ENCODE measurements around the gene PITPNM3.
A peak's percentile ranks its signal among the peaks of the same experiment; 100 is the strongest.

PITPNM3 gene

GRCh38 chr17:6478486-6478885 lies 77.9 kb downstream of the PITPNM3 start:
- H3K36me3 Mint-ChIP-seq: no peaks in the 10 kb centered on the region
- no peak overlapping the region for H3K4me3 Mint-ChIP-seq
- no peak overlapping the region for H3K27ac Mint-ChIP-seq
- ATAC-seq: peak; percentile 15
- H3K9me3 Mint-ChIP-seq: no peaks in the 10 kb centered on the region
- H3K27me3 Mint-ChIP-seq: peaks cover 18% of the 10 kb centered on the region
- no peaks in the 10 kb centered on the region for H3K4me1 Mint-ChIP-seq

GRCh38 chr17:6477831-6478383 lies 78.4 kb downstream of the PITPNM3 start:
- Mint-ChIP-seq H3K27ac (no peak overlapping the region), H3K36me3 (no peaks in the 10 kb centered on the region), H3K4me1 (peaks cover 4% of the 10 kb centered on the region), H3K27me3 (peaks cover 12% of the 10 kb centered on the region), H3K4me3 (no peak overlapping the region), H3K9me3 (no peaks in the 10 kb centered on the region)
- no peak for ATAC-seq

DNA sequence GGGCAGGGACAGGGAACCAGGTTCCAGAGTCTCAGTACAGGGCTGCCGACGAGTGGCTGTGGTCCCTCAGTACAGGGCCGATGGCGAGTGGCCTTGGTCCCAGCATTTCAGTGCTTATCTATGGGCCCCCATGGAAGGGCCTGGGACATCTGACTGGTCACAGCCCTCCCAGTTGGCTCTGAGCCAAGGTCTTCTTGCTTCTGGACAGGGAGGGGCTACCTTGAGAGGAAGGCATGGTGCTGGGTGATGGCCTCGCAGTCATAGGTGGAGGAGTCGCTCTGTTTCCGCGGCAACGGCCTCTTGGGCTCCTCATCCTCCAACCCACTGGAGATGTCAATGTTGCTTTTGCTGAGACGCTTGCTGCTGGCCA lies 79.6 kb downstream of the PITPNM3 start:
- Mint-ChIP-seq H3K4me1 (peaks cover 6% of the 10 kb centered on the region), H3K27ac (no peak overlapping the region), H3K9me3 (no peaks in the 10 kb centered on the region), H3K27me3 (peaks cover 12% of the 10 kb centered on the region), H3K4me3 (no peak overlapping the region), H3K36me3 (no peaks in the 10 kb centered on the region)
- no peak for ATAC-seq

DNA sequence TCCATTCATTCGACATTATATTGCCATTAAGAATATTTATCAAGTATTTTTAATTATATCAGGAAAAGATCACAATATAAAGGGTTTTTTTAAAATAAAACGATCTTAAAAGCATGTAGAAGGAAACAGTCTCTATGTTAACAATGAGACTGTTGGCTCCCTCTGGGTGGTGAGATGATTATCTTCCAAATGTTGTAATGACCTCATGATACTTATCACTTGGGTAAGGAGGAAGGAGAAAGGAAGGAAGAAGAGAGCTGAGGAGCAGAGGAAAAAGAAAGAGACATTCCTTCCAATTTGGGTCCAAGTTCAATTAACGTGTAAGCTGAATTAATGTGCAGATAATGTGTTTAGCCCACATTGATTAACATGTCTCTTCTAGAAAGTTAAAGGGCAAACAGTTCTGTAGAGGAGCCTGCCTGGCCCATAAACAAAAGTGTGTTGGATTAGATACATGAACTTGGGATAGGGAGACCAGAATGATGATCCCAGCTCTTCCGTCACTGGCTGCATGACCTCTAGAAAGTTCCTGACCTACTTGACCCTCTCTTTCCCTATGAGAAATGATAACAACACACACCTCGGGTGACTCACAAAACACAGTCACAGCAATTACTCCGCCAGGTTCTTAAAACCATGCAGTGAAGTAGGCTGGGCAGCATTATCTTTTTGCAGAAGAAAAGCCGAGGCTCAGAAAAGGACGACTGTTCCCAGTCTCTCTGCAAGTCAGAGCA lies 80.1 kb downstream of the PITPNM3 start:
- Mint-ChIP-seq H3K4me3 (no peak overlapping the region), H3K9me3 (no peaks in the 10 kb centered on the region), H3K27ac (no peak overlapping the region), H3K27me3 (peaks cover 8% of the 10 kb centered on the region), H3K36me3 (no peaks in the 10 kb centered on the region), H3K4me1 (peaks cover 6% of the 10 kb centered on the region)
- ATAC-seq: no peak

GRCh38 chr17:6475411-6475810 lies 80.9 kb downstream of the PITPNM3 start:
- no peak overlapping the region for H3K27ac Mint-ChIP-seq
- H3K9me3 Mint-ChIP-seq: no peaks in the 10 kb centered on the region
- H3K4me3 Mint-ChIP-seq: no peak overlapping the region
- H3K27me3 Mint-ChIP-seq: no peaks in the 10 kb centered on the region
- H3K4me1 Mint-ChIP-seq: peaks cover 6% of the 10 kb centered on the region
- H3K36me3 Mint-ChIP-seq: no peaks in the 10 kb centered on the region
- no peak for ATAC-seq

GRCh38 chr17:6474906-6475305 lies 81.4 kb downstream of the PITPNM3 start:
- Mint-ChIP-seq H3K36me3 (no peaks in the 10 kb centered on the region), H3K4me1 (peaks cover 6% of the 10 kb centered on the region), H3K4me3 (no peak overlapping the region), H3K27me3 (no peaks in the 10 kb centered on the region), H3K9me3 (no peaks in the 10 kb centered on the region), H3K27ac (no peak overlapping the region)
- no peak for ATAC-seq

GRCh38 chr17:6474376-6474775 lies 82.0 kb downstream of the PITPNM3 start:
- Mint-ChIP-seq H3K9me3 (no peaks in the 10 kb centered on the region), H3K27me3 (peaks cover 5% of the 10 kb centered on the region), H3K36me3 (no peaks in the 10 kb centered on the region), H3K4me1 (peaks cover 6% of the 10 kb centered on the region), H3K4me3 (no peak overlapping the region), H3K27ac (no peak overlapping the region)
- no peak for ATAC-seq

- no peak for ATAC-seq
- Mint-ChIP-seq H3K36me3 (no peaks in the 10 kb centered on the region), H3K4me1 (peaks cover 6% of the 10 kb centered on the region), H3K27me3 (peaks cover 16% of the 10 kb centered on the region), H3K4me3 (no peak overlapping the region), H3K27ac (no peak overlapping the region), H3K9me3 (no peaks in the 10 kb centered on the region)
Observed at GRCh38 chr17:6473128-6473767, 83.1 kb downstream of the PITPNM3 start.

DNA sequence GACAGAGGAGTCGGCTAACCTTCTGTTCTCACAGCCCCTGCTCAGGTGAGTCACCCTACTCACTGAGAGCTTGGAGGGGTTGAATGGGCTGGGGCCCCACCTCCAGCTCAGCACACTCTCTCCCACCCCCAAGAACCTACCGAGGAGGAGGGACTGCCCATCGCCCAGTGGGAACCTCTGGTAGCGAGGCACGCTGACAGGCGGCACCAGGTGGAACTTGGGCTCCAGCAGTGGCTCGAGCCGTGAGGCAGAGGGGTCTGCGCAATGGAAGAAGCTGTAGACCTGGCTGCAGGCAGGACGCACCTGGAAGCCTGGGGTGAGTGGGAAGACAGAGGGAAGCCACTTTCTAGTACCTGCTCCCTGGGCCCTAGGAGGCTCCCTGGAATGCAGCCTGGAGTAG lies 83.8 kb downstream of the PITPNM3 start:
- Mint-ChIP-seq H3K27me3 (peaks cover 16% of the 10 kb centered on the region), H3K4me1 (peaks cover 6% of the 10 kb centered on the region), H3K36me3 (no peaks in the 10 kb centered on the region), H3K4me3 (no peak overlapping the region), H3K27ac (no peak overlapping the region), H3K9me3 (peaks cover 2% of the 10 kb centered on the region)
- ATAC-seq: no peak

GRCh38 chr17:6471531-6472465 lies 84.6 kb downstream of the PITPNM3 start:
- Mint-ChIP-seq H3K27ac (no peak overlapping the region), H3K36me3 (no peaks in the 10 kb centered on the region), H3K9me3 (peaks cover 2% of the 10 kb centered on the region), H3K4me3 (no peak overlapping the region), H3K4me1 (peaks cover 6% of the 10 kb centered on the region), H3K27me3 (peaks cover 16% of the 10 kb centered on the region)
- no peak for ATAC-seq

DNA sequence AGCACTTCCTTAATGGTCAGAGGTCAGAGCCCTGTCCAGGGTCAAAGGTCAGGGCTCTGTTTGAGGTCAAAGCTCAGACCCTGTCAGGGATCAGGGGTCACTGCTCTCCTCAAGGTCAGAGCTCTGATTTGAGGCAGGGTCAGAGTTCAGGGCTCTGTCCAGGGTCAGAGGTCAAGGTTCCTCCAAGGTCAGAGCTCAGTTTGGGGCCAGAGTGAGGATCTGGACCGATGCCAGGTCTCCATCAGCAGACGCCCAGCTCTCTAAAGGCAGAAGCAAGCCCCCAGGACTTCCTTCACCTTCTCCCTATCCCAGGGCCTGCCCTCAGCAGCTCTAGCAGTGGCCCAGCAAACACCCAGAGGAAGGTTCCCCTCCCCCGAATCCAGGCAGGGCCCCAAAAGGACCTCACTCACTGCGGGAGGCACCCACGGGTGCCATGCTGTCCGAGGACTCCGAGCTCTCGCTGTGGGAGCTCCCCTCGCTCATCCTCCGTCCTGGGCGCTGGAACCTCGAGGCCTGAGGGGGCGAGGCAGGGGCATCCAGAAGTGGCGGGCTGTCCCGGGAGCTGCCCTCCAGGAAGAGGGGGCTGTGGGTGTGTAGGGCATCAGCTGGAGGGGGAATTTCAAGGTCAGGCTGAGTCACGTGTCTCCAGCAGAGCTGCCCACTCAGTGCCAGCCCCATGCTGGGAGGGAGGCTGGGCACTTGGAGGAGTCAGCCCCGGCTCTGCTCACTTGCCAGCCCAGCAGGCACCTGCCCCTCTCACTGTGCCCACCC lies 85.4 kb downstream of the PITPNM3 start:
- peaks cover 6% of the 10 kb centered on the region for H3K4me1 Mint-ChIP-seq
- peaks cover 2% of the 10 kb centered on the region for H3K9me3 Mint-ChIP-seq
- H3K4me3 Mint-ChIP-seq: no peak overlapping the region
- no peaks in the 10 kb centered on the region for H3K36me3 Mint-ChIP-seq
- peaks cover 21% of the 10 kb centered on the region for H3K27me3 Mint-ChIP-seq
- no peak overlapping the region for H3K27ac Mint-ChIP-seq
- no peak for ATAC-seq

DNA sequence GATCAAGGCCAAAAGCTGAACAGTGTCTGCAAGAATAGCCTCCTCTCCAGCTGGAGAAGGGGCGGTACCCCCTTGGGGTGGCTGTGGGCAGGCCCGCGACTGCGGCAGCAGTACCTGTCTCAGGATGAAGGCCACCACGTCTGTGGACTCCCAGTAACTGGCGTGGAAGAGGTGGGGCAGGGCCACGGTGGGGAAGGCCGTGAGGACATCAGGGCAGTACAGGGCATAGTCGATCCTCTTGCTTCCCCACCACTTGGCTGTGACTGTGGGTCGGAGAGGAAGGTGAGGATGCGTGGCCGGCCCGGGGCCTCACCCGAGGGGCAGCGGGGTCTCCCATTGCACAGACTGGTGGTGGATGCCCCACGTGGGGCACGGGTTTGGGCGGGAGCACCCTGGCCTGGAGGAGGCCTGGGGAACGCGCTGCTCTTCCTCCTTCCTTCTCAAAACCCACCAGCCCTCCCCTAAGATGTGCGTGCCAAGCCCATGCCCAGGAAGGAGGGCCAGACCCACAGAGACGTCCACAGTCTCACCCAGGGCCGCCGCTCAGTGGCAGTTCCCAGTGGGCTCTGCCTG lies 86.1 kb downstream of the PITPNM3 start:
- peaks cover 2% of the 10 kb centered on the region for H3K9me3 Mint-ChIP-seq
- no peak overlapping the region for H3K4me3 Mint-ChIP-seq
- peaks cover 6% of the 10 kb centered on the region for H3K4me1 Mint-ChIP-seq
- no peaks in the 10 kb centered on the region for H3K36me3 Mint-ChIP-seq
- ATAC-seq: no peak
- H3K27me3 Mint-ChIP-seq: peaks cover 28% of the 10 kb centered on the region
- H3K27ac Mint-ChIP-seq: no peak overlapping the region

GRCh38 chr17:6468051-6468790 lies 88.1 kb downstream of the PITPNM3 start:
- Mint-ChIP-seq H3K36me3 (no peaks in the 10 kb centered on the region), H3K27me3 (peaks cover 29% of the 10 kb centered on the region), H3K27ac (no peak overlapping the region), H3K4me3 (no peak overlapping the region), H3K4me1 (peaks cover 5% of the 10 kb centered on the region), H3K9me3 (peaks cover 2% of the 10 kb centered on the region)
- no peak for ATAC-seq

GRCh38 chr17:6467567-6467966 lies 88.8 kb downstream of the PITPNM3 start:
- Mint-ChIP-seq H3K4me3 (no peak overlapping the region), H3K9me3 (peaks cover 2% of the 10 kb centered on the region), H3K27ac (no peak overlapping the region), H3K36me3 (no peaks in the 10 kb centered on the region), H3K27me3 (peaks cover 29% of the 10 kb centered on the region), H3K4me1 (no peaks in the 10 kb centered on the region)
- no peak for ATAC-seq
